LNCAP (cell line): Measurements from ENCODE around the gene SCART1.

ENCODE experiments used
- TF ChIP-seq, protein P1 (sequence below): fragments of 450-650 bp; IDR thresholded peaks from 2 replicates; pipeline ENCODE4 v1.5.1; 2017; ENCODE audit warnings: mild to moderate bottlenecking

The SCART1 gene

DNA sequence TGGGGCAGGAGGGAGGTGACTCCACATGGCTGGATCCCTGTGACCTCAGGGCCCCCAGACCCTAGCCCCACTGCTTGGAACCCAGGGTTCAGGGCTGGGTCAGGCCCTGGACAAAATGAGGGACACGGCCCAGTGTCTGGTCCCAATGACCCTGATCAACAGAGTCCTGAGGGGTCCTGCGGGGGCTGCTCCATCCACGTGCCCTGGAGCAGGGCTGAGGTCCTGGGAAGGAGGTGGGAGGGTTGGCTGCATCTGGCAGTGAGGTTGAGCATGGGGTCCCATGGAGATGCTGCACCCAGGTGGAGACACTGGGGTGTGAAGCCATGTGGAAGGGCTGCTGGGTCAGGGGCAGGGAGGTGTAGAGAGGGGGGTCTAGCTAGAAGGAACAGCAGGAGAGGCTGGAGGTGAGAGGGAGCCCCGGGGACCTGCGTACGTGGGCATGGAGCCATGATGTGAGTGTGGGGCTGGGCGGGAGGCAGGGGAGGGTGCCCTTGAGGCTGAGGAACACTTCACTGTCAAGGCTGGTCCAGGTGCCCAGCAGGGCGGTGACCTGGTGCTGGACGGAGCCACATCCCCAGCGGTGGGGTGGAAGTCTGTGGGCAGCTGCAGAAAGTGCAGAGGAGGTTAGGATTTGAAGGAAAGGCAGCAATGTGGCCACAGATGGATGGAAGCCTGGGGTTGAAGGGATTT is 604 bp downstream of the SCART1 start:
- TF ChIP-seq, protein P1, sequence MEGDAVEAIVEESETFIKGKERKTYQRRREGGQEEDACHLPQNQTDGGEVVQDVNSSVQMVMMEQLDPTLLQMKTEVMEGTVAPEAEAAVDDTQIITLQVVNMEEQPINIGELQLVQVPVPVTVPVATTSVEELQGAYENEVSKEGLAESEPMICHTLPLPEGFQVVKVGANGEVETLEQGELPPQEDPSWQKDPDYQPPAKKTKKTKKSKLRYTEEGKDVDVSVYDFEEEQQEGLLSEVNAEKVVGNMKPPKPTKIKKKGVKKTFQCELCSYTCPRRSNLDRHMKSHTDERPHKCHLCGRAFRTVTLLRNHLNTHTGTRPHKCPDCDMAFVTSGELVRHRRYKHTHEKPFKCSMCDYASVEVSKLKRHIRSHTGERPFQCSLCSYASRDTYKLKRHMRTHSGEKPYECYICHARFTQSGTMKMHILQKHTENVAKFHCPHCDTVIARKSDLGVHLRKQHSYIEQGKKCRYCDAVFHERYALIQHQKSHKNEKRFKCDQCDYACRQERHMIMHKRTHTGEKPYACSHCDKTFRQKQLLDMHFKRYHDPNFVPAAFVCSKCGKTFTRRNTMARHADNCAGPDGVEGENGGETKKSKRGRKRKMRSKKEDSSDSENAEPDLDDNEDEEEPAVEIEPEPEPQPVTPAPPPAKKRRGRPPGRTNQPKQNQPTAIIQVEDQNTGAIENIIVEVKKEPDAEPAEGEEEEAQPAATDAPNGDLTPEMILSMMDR: no peak

DNA sequence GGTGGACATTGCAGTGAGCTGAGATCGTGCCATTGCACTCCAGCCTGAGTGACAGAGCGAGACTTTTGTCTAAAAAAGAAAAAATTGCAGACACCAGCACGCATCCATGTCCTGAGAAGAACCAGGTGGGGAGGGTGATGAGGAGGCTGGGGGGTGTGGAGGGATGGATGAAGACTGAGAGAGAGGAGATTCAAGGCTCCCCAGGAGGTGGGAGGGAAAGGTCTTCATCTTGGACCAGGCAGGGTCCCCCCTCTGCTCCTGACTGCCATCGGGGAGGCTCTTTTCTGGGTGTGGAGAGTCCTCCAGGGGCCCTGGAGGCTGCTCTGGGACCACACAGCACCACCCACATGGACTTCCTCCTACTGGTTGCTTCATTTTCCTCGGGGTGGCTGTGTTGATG is 1.5 kb downstream of the SCART1 start:
- TF ChIP-seq, protein P1: no peak

DNA sequence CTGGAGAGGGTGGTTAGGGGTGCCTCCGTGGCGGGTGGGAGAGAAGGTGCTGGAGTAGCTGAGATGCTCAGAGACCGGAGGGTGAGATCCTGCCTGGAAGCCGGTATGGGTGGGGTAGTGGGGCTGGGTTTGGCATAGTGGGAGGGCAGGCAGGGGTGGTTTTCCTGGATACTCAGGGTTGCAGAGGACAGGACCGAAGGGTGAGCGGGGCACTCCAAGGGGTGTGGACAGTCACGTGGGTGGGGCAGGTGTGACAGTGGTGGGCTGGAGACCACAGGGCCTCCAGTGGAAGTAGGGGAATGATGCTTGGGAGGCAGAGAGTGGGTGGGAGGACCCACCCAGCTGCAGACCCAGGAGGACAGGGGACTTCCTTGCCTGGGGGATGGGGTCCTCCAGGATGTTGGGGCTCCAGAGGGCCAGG is 1.9 kb downstream of the SCART1 start:
- TF ChIP-seq, protein P1: no peak

DNA sequence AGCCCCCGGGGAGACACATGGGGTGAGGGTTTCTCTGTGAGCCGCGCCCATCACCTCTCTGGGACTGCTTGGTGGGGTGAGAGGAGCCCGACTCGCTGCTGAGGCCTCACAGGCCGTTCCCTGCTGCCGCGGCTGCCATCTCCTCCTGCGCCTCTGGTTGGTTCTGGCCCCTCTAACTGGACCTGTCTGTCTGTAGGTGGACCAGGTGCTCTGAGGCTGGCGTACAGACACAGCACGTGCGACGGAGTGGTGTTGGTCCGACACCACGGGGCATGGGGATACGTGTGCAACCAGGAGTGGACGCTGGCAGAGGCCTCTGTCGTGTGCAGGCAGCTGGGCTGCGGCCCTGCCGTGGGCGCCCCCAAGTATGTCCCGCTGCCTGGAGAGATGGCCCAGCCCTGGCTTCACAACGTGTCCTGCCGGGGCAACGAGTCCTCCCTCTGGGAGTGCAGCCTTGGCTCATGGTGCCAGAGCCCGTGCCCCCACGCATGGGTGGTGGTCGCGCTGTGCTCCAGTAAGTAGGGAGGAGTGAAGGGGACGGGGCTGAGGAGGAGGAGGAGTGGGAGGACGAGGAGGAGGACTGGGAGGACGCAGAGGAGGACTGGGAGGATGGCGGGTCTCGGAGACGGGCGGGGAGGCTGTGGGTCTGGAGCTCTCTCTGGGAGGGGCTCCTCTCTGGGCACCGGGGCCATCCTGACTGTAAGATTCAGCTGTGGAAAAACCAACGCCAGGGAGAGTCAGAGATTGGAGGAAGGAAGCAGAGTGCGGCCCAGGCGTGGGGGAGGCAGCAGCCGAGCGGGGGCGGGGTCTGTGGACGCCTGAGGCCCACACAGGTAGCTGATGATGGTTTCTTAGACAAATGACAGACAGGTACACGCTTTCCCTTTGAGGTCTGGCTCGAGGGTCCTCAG is 2.6 kb downstream of the SCART1 start:
- TF ChIP-seq, protein P1: no peak

DNA sequence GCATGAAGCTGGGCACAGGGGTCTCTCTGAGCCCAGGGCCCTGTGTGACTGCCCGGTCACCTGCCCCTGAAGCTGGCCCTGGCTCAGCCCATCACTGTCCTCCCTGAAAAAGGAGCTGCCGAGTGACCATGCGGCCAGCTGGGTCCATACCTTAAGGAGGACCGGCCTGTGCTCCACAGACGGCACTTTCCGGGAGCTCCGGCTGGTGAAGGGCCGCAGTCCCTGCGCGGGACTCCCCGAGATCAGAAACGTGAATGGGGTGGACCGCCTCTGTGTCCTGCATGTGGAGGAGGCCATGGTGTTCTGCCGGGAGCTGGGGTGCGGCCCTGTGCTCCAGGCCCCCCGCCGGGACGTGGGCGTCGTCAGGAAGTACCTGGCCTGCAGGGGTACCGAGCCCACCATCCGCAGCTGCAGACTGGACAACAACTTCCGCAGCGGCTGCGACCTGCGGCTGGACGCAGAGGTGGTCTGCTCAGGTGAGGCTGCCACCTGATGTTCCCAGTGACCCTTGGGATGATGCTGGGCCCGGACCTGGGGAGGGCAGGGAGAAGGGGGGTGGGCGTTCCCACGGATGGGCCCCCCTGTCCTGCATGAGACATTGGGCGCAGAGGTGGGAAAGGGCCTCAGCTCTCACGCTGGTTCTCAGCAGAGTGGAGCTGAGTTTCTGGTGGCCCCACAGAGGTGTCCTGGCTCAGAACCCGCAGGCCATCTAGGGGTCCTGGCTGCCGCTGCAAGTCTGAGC is 3.5 kb downstream of the SCART1 start:
- TF ChIP-seq, protein P1: no peak

DNA sequence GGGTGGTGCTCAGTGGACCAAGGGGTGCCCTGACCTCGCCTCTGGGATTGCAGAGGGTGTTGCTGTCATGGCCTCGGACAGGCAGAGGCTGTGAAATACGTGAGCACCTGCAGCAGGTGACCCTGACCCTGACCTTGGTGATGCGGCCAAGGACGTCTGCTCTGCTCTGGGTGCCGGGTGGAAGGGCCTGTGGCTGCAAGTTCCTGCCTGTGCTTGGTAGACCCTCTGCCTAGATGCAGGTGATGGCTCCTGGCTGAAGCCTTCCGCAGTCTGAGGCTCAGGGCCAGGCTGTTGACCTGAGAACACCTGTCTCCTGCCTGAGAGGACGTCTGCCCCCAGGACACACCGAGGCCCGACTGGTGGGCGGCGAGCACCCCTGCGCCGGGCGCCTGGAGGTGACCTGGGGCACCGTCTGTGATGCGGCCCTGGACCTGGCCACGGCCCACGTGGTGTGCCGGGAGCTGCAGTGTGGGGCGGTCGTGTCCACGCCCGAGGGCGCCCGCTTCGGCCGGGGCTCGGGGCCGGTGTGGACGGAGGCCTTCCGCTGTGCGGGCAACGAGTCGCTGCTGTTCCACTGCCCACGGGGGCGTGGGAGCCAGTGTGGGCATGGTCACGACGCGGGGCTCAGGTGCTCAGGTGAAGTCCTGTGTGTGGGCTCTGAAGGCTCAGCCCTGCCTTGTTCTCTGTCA is 4.4 kb downstream of the SCART1 start:
- TF ChIP-seq, protein P1: no peak
